GM19351 (cell line): ENCODE results near the gene TPX2.
A peak's percentile ranks its signal among the peaks of the same experiment; 100 is the strongest.

Experiments used
- ATAC-seq: cut with Tn5 transposase; IDR thresholded peaks from one replicate; pipeline ENCODE4 v1.9.1; 2021; ENCODE audit warnings: mild to moderate bottlenecking, moderate library complexity; ENCODE audit not compliant: unreplicated experiment

TPX2 gene

GRCh38 chr20:31738729-31739549, at the start of gene TPX2:
Gene TPX2, plus strand, starts transcription at chr20:31739290. Its CDS starts 18,187 bp downstream, at chr20:31757477.
- peak; percentile 97 for ATAC-seq

- ATAC-seq: no peak
Measured at GRCh38 chr20:31690124-31690666, 48.9 kb upstream of the TPX2 start.

- ATAC-seq: peak; percentile 83
Measured at GRCh38 chr20:31691646-31692275, 47.3 kb upstream of the TPX2 start.

- ATAC-seq: no peak
Measured at GRCh38 chr20:31693402-31693801, 45.7 kb upstream of the TPX2 start.

GRCh38 chr20:31693987-31694661, 45.0 kb upstream of the TPX2 start:
- no peak for ATAC-seq

- ATAC-seq: no peak
Measured at GRCh38 chr20:31694842-31695593, 44.1 kb upstream of the TPX2 start.

- ATAC-seq: no peak
Measured at GRCh38 chr20:31695849-31696804, 43.0 kb upstream of the TPX2 start.

GRCh38 chr20:31698243-31698802, 40.8 kb upstream of the TPX2 start:
- ATAC-seq: no peak

- peak; percentile 97 for ATAC-seq
Measured at GRCh38 chr20:31698803-31699718, 40.0 kb upstream of the TPX2 start.

- ATAC-seq: no peak
Measured at GRCh38 chr20:31699801-31700728, 39.0 kb upstream of the TPX2 start.

GRCh38 chr20:31700747-31701146, 38.3 kb upstream of the TPX2 start:
- ATAC-seq: no peak

GRCh38 chr20:31701591-31701990, 37.5 kb upstream of the TPX2 start:
- ATAC-seq: no peak

GRCh38 chr20:31704225-31705119, 34.6 kb upstream of the TPX2 start:
- ATAC-seq: no peak

- ATAC-seq: no peak
Measured at GRCh38 chr20:31705191-31705590, 33.9 kb upstream of the TPX2 start.

- ATAC-seq: peak; percentile 83
Measured at GRCh38 chr20:31705598-31706597, 33.2 kb upstream of the TPX2 start.
